Natural killer cell treated with Interleukin-12 subunit alpha and Interleukin-12 subunit beta and Interleukin-15 and Interleukin-18, amount 100 ng/mL, for 72 hours (primary cell): ENCODE data around the gene ZKSCAN8. TPM values are rescaled to one million over a fixed set of nuclear protein-coding genes. Genes with fewer than 3 reads are reported as not detected.
"Not testable (repeated sequence)": the region's sequence is repeated elsewhere in the genome, so short reads cannot be mapped to it uniquely, and the experiment has no call there.

Experiments
- ATAC-seq, 2 donors: fragments of 150-1000 bp; cut with Tn5 transposase in 1 of 2; sonication (Bioruptor Pico), chemical (Tn5 transposase) in 1 of 2; 2 replicates each; pipeline ENCODE4 v1.10.0; 2021
- DNase-seq: peaks from one replicate; pipeline ENCODE4 v3.0.0; 2022; ENCODE audit warnings: low spot score
- H3K27ac Mint-ChIP-seq, 2 donors: 1 replicate in 1 of 2; 2 replicates in 1 of 2; pipeline ENCODE4 v1.8.0; 2022; ENCODE audit warnings: mixed read lengths in 2 of 2, mild to moderate bottlenecking in 1 of 2, moderate library complexity in 1 of 2
- H3K27me3 Mint-ChIP-seq, 2 donors: 1 replicate in 1 of 2; 2 replicates in 1 of 2; pipeline ENCODE4 v1.8.0; 2022; ENCODE audit warnings: mixed read lengths in 2 of 2
- H3K36me3 Mint-ChIP-seq: one replicate; pipeline ENCODE4 v1.8.0; 2022; ENCODE audit warnings: mixed read lengths
- H3K4me1 Mint-ChIP-seq, 2 donors: 1 replicate in 1 of 2; 2 replicates in 1 of 2; pipeline ENCODE4 v1.8.0; 2022; ENCODE audit warnings: low read depth in 2 of 2, mixed read lengths in 2 of 2, mild to moderate bottlenecking in 1 of 2
- H3K4me3 Mint-ChIP-seq: one replicate; pipeline ENCODE4 v1.8.0; 2022; ENCODE audit warnings: mixed read lengths
- H3K9me3 Mint-ChIP-seq: 2 replicates; pipeline ENCODE4 v1.8.0; 2022; ENCODE audit warnings: mixed read lengths
- total RNA-seq, 2 donors: library from RNA; stranded (reverse); gene quantifications; one replicate each; pipeline ENCODE4 v1.2.3, GENCODE V29; 2022

ZKSCAN8 gene
- 10 to 100 TPM; 18.2 to 20.0 TPM for total RNA-seq

GRCh38 chr6:28141500-28142329 lies at the start of gene ZKSCAN8:
ZKSCAN8 (plus strand) TSS chr6:28141883; CDS start chr6:28148408, 6,525 bp downstream.
- H3K27me3 Mint-ChIP-seq, result no peaks in the 10 kb centered on the region
- H3K4me1 Mint-ChIP-seq, result peaks cover 36 to 48% of the 10 kb centered on the region in 2 donors
- ATAC-seq (peak; percentile 89 to 91), DNase-seq (peak; percentile 85)
- H3K4me3 Mint-ChIP-seq, result peak within 1 kb of the TSS; percentile 97
- peaks cover 17% of the 10 kb centered on the region for H3K36me3 Mint-ChIP-seq
- H3K9me3 Mint-ChIP-seq, result no peaks in the 10 kb centered on the region
- peak within 1 kb of the TSS; percentile 86 to 89 for H3K27ac Mint-ChIP-seq

GRCh38 chr6:28102222-28102621 lies 39.5 kb upstream of the ZKSCAN8 start:
- H3K27me3 Mint-ChIP-seq, result peaks cover 32 to 35% of the 10 kb centered on the region in 2 donors
- H3K36me3 Mint-ChIP-seq, ATAC-seq, H3K9me3 Mint-ChIP-seq, H3K27ac Mint-ChIP-seq, H3K4me3 Mint-ChIP-seq, H3K4me1 Mint-ChIP-seq, DNase-seq: not testable (repeated sequence)

DNA sequence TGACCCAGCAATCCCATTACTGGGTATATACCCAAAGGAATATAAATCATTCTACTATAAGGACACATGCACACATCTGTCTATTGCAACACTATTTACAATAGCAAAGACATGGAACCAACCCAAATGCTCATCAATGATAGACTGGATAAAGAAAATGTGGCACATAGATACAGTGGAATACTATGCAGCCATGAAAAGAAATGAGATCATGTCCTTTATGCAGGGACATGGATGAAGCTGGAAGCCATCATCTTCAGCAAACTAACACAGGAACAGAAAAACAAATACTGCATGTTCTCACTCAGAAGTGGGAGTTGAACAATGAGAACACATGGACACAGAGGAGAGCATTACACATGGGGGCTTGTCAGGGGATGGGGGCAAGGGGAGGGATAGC lies 39.0 kb upstream of the ZKSCAN8 start:
- H3K9me3 Mint-ChIP-seq, ATAC-seq, H3K27ac Mint-ChIP-seq: not testable (repeated sequence)

GRCh38 chr6:28104392-28105244 lies 37.1 kb upstream of the ZKSCAN8 start:
- Mint-ChIP-seq H3K9me3 (peaks cover 5% of the 10 kb centered on the region), H3K4me1 (peaks cover 8 to 10% of the 10 kb centered on the region in 2 donors), H3K27me3 (peaks cover 32 to 37% of the 10 kb centered on the region in 2 donors), H3K27ac (peak overlapping the region; percentile 59 to 74), H3K36me3 (peaks cover 9% of the 10 kb centered on the region), H3K4me3 (peak overlapping the region; percentile 85)
- DNase-seq, result peak; percentile 85
- peak; percentile 97 to 100 for ATAC-seq

More for the DNA sequence above, 39.0 kb upstream of the ZKSCAN8 start:
- H3K4me3 Mint-ChIP-seq, H3K36me3 Mint-ChIP-seq, DNase-seq, H3K4me1 Mint-ChIP-seq: not testable (repeated sequence)
- peaks cover 32 to 35% of the 10 kb centered on the region in 2 donors for H3K27me3 Mint-ChIP-seq

GRCh38 chr6:28105245-28105639 lies 36.4 kb upstream of the ZKSCAN8 start:
- H3K36me3 Mint-ChIP-seq, result peaks cover 4% of the 10 kb centered on the region
- H3K4me1 Mint-ChIP-seq, result peaks cover 8 to 10% of the 10 kb centered on the region in 2 donors
- H3K27ac Mint-ChIP-seq, result peak overlapping the region; percentile 23 to 74
- peaks cover 28 to 33% of the 10 kb centered on the region in 2 donors for H3K27me3 Mint-ChIP-seq
- ATAC-seq, result no peak
- DNase-seq, result no peak
- H3K4me3 Mint-ChIP-seq, result peak overlapping the region; percentile 85
- peaks cover 5% of the 10 kb centered on the region for H3K9me3 Mint-ChIP-seq

GRCh38 chr6:28107506-28107905 lies 34.2 kb upstream of the ZKSCAN8 start:
- peaks cover 4% of the 10 kb centered on the region for H3K9me3 Mint-ChIP-seq
- H3K36me3 Mint-ChIP-seq, result no peaks in the 10 kb centered on the region
- H3K4me3 Mint-ChIP-seq, result no peak overlapping the region
- ATAC-seq, result no peak
- H3K4me1 Mint-ChIP-seq, result peaks cover 8 to 10% of the 10 kb centered on the region in 2 donors
- DNase-seq, result no peak
- no peak overlapping the region for H3K27ac Mint-ChIP-seq
- H3K27me3 Mint-ChIP-seq, result peaks cover 10% of the 10 kb centered on the region in 2 donors

DNA sequence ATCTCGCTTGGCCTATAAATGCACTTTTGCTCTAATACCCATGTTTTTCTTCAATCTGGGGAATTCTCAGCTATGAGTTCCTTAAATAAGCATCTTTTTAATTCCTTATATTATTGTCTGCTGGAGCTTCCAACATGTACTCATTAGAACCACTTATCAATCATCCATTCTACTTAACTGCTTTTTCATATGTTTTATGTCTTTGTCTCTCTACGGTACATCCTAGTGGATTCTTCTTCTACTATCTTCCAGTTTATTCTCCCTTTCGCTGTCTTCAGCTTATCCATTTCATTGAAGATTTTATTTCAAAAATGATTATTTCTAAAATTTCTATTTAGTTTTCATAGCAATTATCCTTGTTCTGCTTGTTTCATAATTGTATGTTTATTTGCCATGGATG lies 29.7 kb upstream of the ZKSCAN8 start:
- DNase-seq (no peak), ATAC-seq (no peak)
- H3K4me3 Mint-ChIP-seq, result no peak overlapping the region
- peaks cover 16% of the 10 kb centered on the region for H3K36me3 Mint-ChIP-seq
- no peaks in the 10 kb centered on the region for H3K9me3 Mint-ChIP-seq
- H3K27me3 Mint-ChIP-seq, result peaks cover 7% of the 10 kb centered on the region in 2 donors
- no peaks in the 10 kb centered on the region for H3K4me1 Mint-ChIP-seq
- H3K27ac Mint-ChIP-seq, result no peak overlapping the region

DNA sequence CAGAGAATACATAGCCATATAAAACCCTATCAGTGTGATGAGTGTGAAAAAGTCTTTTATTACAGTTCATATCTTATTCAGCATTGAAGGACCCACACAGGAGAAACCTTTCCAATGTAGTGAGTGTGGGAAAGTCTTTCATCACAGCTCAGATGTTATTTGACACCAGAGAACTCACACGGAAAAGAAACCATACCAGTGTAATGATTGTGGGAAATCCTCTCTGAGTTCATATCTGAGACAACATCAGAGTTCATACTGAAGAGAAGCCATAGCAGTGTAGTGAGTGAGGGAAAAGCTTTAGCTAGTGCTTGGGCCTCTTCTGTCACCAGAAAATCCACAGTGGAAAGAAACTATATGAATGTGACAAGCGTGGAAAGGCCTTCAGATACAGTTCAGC lies 25.9 kb upstream of the ZKSCAN8 start:
- no peaks in the 10 kb centered on the region for H3K4me1 Mint-ChIP-seq
- DNase-seq (no peak), ATAC-seq (no peak)
- H3K4me3 Mint-ChIP-seq, result no peak overlapping the region
- H3K27ac Mint-ChIP-seq, result no peak overlapping the region
- no peaks in the 10 kb centered on the region for H3K9me3 Mint-ChIP-seq
- no peaks in the 10 kb centered on the region for H3K27me3 Mint-ChIP-seq
- peaks cover 31% of the 10 kb centered on the region for H3K36me3 Mint-ChIP-seq

DNA sequence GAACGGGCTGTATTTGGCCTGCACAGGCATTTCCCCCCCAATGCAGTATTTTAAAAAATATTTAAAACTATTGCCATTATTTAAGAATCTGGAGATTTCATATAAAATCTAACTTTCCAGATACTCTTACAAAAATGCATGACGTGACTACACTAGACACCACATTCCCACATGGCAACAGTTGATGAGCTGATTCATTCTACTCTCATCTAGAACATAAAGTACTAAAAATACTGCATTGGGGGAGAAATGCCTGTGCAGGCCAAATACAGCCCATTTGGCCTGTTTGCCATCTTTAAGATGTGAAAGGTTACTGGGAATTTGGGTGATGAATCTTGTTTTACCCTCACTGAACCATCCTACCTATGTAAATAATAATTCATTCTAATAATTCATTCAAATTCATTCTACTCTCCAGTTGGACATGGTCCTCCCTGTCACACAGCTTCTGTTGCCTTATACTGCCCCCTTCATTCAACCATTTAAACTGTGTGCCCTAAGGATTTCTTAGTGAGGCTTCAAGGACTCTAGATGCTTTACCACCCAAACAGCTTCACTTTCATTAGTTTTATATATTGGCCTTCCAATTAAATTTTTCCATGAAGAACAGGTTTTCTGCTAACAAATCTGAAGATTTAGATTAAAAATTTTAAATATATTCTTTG lies 24.2 kb upstream of the ZKSCAN8 start:
- H3K9me3 Mint-ChIP-seq, result no peaks in the 10 kb centered on the region
- H3K27ac Mint-ChIP-seq, result no peak overlapping the region
- H3K36me3 Mint-ChIP-seq, result peaks cover 31% of the 10 kb centered on the region
- DNase-seq, result no peak
- no peak for ATAC-seq
- H3K4me3 Mint-ChIP-seq, result no peak overlapping the region
- no peaks in the 10 kb centered on the region for H3K27me3 Mint-ChIP-seq
- H3K4me1 Mint-ChIP-seq, result no peaks in the 10 kb centered on the region

DNA sequence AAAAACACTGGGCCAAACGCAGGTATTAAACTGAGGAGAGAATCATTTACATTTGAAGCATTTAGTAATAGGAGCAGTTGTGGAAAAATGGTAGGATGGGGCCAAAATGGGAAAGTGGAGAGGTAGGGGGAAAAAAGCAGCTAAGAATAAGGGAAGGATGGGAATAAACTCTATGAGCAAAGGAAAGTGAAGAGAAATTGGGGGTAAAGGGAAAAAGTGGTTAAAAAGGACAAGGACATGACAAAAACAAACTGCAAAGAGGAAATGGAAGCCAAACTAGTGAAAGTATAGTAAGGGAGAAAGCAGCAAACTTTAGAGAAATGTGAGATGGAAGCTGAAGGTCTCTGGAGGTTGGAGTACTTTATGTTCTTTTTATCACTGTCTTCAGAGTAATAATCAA lies 23.5 kb upstream of the ZKSCAN8 start:
- no peaks in the 10 kb centered on the region for H3K27me3 Mint-ChIP-seq
- no peak overlapping the region for H3K4me3 Mint-ChIP-seq
- no peak overlapping the region for H3K27ac Mint-ChIP-seq
- DNase-seq (no peak), ATAC-seq (no peak)
- no peaks in the 10 kb centered on the region for H3K9me3 Mint-ChIP-seq
- peaks cover under 1 to 1% of the 10 kb centered on the region in 2 donors for H3K4me1 Mint-ChIP-seq
- H3K36me3 Mint-ChIP-seq, result peaks cover 37% of the 10 kb centered on the region

GRCh38 chr6:28121876-28122275 lies 19.8 kb upstream of the ZKSCAN8 start:
- H3K4me1 Mint-ChIP-seq, result peaks cover 25 to 27% of the 10 kb centered on the region in 2 donors
- H3K36me3 Mint-ChIP-seq, result peaks cover 24% of the 10 kb centered on the region
- H3K4me3 Mint-ChIP-seq, result no peak overlapping the region
- H3K27me3 Mint-ChIP-seq, result no peaks in the 10 kb centered on the region
- no peaks in the 10 kb centered on the region for H3K9me3 Mint-ChIP-seq
- ATAC-seq, result no peak
- DNase-seq, result no peak
- H3K27ac Mint-ChIP-seq, result no peak overlapping the region

- Mint-ChIP-seq H3K4me1 (peaks cover 26 to 28% of the 10 kb centered on the region in 2 donors), H3K36me3 (peaks cover 24% of the 10 kb centered on the region)
- DNase-seq, H3K9me3 Mint-ChIP-seq, H3K4me3 Mint-ChIP-seq, H3K27ac Mint-ChIP-seq, ATAC-seq, H3K27me3 Mint-ChIP-seq: not testable (repeated sequence)
Measured at GRCh38 chr6:28122283-28122682, 19.4 kb upstream of the ZKSCAN8 start.

DNA sequence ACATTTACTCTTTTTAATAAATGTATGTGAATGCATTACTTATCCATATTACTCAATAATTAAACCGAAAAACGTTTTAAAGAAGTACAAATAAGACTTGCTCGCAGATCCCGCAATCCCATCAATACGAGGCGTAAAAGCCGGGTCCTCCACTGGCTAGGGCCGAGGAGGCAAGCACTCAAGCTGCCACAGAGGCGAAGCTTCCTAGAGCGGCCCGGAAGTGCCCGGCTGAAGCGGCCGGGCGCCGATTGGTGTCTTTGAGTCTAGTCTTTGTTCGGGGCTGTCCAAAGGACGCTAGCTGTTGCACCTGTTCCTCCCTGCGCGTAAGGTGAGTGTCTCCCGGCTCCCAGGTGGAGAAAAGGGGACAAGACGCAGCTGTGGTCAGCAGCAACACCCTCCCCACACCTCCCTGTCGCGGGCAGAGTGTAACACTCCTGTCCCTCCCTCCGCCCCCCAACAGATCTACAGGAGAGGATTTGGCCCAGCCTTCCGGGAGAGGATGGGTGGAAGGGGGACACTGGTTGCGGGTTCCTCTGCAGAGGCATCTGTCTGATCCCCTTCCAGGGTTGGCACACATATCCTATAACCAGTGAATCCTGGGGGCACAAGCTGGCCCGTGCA lies 17.2 kb upstream of the ZKSCAN8 start, which contains the start of gene ZSCAN16:
ZSCAN16 (plus strand) TSS at position 260 of the 621 bp plus-strand sequence. CDS start 835 bp downstream, outside the sequence.
- peaks cover 30% of the 10 kb centered on the region for H3K36me3 Mint-ChIP-seq
- peak within 1 kb of the TSS; percentile 75 to 93 for H3K27ac Mint-ChIP-seq
- H3K4me3 Mint-ChIP-seq, result peak within 1 kb of the TSS; percentile 91
- H3K9me3 Mint-ChIP-seq, result no peaks in the 10 kb centered on the region
- peak; percentile 85 for DNase-seq
- H3K27me3 Mint-ChIP-seq, result no peaks in the 10 kb centered on the region
- H3K4me1 Mint-ChIP-seq, result peaks cover 35 to 46% of the 10 kb centered on the region in 2 donors
- ATAC-seq, result peak; percentile 98
